GM18870 (cell line): Measurements from ENCODE around the gene PCDHGC3.
"Not testable (repeated sequence)": the region's sequence is repeated elsewhere in the genome, so short reads cannot be mapped to it uniquely, and the experiment has no call there.

ENCODE experiments used
- ATAC-seq: cut with Tn5 transposase; IDR thresholded peaks from one replicate; pipeline ENCODE4 v1.9.1; 2021; ENCODE audit warnings: moderate library complexity; ENCODE audit not compliant: unreplicated experiment

The PCDHGC3 gene

GRCh38 chr5:141475625-141476131, at the start of gene PCDHGC3:
Gene PCDHGC3, plus strand, starts transcription at chr5:141475966. Its CDS starts 151 bp downstream, at chr5:141476117.
- ATAC-seq, result peak; percentile 86

GRCh38 chr5:141427783-141428426, 47.9 kb upstream of the PCDHGC3 start:
- ATAC-seq, result no peak

GRCh38 chr5:141430332-141431113, 45.2 kb upstream of the PCDHGC3 start, which contains the start of gene PCDHGA12:
Gene PCDHGA12, plus strand, starts transcription at chr5:141430507. Its CDS starts 253 bp downstream, at chr5:141430760.
- ATAC-seq, result peak; percentile 93

DNA sequence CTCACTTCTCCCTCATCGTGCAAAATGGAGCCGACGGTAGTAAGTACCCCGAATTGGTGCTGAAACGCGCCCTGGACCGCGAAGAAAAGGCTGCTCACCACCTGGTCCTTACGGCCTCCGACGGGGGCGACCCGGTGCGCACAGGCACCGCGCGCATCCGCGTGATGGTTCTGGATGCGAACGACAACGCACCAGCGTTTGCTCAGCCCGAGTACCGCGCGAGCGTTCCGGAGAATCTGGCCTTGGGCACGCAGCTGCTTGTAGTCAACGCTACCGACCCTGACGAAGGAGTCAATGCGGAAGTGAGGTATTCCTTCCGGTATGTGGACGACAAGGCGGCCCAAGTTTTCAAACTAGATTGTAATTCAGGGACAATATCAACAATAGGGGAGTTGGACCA, 44.5 kb upstream of the PCDHGC3 start:
- ATAC-seq, result no peak

DNA sequence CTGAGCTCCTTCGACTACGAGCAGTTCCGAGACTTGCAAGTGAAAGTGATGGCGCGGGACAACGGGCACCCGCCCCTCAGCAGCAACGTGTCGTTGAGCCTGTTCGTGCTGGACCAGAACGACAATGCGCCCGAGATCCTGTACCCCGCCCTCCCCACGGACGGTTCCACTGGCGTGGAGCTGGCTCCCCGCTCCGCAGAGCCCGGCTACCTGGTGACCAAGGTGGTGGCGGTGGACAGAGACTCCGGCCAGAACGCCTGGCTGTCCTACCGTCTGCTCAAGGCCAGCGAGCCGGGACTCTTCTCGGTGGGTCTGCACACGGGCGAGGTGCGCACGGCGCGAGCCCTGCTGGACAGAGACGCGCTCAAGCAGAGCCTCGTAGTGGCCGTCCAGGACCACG, 43.5 kb upstream of the PCDHGC3 start:
- ATAC-seq, result not testable (repeated sequence)

GRCh38 chr5:141432726-141433125, 43.0 kb upstream of the PCDHGC3 start:
- ATAC-seq, result not testable (repeated sequence)

DNA sequence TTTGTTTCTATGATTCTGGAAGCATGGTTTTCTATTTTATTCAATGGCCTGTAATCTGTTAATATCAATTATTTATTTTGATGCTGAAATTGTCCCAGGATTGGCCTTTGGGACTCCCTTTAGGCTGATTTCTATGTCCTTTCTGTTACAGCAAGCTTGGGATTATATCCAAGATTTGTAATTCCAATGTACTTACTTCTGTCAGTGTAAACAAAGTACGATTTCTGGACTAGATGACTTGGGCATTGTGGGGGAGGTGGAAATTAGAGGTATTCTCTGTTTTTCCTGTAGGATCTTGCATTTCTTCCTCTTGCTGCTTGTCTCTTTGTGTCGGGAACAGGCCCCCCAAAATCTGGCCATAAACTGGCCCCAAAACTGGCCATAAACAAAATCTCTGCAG, 41.8 kb upstream of the PCDHGC3 start:
- no peak for ATAC-seq

- no peak for ATAC-seq
These were observed 38.5 kb upstream of the PCDHGC3 start for GRCh38 chr5:141437221-141437620.

DNA sequence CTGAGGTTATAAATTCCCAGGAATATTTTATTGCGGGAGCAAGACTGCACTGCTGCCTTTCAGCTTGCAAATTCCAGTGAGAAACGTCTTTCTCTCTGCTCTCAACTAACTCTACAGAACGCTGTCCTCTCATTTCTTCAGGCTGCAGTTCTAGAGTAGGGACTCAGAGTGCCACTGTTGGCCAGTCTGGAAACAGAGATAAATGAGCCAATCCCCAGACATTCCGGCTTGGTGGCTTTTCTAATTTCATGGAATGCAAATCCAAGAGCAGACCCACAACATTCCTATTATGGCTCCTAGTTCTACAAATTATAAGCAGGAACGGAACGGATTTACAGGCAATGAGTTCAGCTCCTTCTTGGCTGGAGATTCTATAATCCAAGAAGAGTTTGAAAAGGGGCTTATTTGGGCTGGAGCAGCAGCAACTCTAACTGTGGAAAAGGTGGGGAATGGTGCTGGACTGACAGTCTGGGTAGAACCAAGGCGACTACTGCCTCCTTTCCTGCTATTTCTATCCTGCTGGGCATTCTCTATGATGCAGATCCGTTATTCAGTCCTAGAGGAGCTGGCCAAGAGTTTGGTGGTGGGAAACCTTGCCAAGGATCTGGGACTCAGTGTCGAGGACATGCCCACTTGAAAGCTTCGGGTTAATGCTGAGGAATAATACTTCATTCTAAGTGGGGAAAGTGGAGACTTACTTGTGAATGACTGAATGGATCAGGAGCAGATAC, 36.2 kb upstream of the PCDHGC3 start:
- ATAC-seq, result no peak

DNA sequence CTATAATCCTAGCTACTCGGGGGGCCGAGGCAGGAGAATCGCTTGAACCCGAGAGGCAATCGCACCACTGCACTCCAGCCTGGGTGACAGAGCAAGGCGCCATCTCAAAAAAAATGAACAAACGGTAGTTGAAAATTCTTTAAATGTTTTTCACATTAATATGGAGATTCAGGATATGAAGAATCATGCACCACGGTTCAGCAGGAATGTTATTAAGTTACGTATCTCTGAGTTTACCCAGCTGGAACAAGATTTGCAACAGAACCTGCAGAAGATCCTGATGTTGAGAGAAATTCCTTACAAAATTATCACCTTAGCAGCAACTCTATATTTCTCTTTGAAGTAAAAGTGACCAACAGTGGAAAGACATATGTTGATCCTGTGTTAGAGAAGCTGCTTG, 35.4 kb upstream of the PCDHGC3 start:
- ATAC-seq, result no peak

- no peak for ATAC-seq
These were observed 34.1 kb upstream of the PCDHGC3 start for GRCh38 chr5:141441571-141442170.

- ATAC-seq, result no peak
These were observed 10.4 kb upstream of the PCDHGC3 start for GRCh38 chr5:141465351-141465750.

GRCh38 chr5:141476132-141476911, 556 bp downstream of the PCDHGC3 start:
- ATAC-seq, result peak; percentile 24

- ATAC-seq, result no peak
These were observed 1.3 kb downstream of the PCDHGC3 start for GRCh38 chr5:141477044-141477575.

DNA sequence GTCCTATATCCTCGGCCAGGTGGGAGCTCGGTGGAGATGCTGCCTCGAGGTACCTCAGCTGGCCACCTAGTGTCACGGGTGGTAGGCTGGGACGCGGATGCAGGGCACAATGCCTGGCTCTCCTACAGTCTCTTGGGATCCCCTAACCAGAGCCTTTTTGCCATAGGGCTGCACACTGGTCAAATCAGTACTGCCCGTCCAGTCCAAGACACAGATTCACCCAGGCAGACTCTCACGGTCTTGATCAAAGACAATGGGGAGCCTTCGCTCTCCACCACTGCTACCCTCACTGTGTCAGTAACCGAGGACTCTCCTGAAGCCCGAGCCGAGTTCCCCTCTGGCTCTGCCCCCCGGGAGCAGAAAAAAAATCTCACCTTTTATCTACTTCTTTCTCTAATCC, 2.0 kb downstream of the PCDHGC3 start:
- no peak for ATAC-seq

DNA sequence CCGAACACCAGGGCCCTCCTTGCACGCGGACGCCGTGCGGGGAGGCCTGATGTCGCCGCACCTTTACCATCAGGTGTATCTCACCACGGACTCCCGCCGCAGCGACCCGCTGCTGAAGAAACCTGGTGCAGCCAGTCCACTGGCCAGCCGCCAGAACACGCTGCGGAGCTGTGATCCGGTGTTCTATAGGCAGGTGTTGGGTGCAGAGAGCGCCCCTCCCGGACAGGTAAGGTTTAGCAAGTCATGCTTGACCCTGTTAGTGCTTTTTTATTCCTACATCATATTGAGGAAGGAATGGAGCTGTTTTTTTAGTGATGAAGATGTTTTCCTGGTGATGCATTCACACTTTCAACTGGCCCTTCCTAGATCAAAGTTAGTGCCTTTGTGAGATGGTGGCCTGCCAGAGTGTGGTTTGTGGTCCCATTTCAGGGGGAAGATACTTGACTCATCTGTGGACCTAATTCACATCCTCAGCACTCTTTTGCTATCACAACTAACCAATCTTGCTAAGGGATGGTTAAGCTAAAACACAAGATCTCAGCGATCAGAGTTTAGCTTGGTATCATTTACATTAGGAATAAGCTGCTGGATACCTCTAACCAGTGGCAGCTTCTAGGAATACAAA, 2.7 kb downstream of the PCDHGC3 start:
- no peak for ATAC-seq

DNA sequence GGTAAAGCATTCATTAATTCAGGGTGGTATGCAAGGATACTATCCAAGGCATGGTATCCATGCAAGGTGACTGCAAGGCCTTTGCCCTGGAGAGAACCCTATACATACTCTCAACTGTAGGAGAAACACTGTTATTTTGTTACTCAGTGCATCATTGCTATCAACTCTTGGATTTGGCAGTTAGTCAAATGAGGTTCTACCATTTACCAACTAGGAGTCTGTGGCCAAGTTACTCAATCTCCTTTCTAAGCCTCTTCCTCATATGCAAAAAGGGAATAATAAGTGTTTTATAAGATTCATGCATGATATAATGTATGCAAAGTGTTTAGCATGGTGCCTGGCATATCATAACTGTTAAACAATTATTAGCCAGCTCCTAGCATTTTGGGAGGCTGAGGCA, 4.0 kb downstream of the PCDHGC3 start:
- no peak for ATAC-seq

- no peak for ATAC-seq
These were observed 8.1 kb downstream of the PCDHGC3 start for GRCh38 chr5:141483902-141484301.

GRCh38 chr5:141484310-141484640, 8.5 kb downstream of the PCDHGC3 start:
- no peak for ATAC-seq
